NCI-H2196 (cell line): ENCODE results near the gene OTOP3.
"Not testable (repeated sequence)": the region's sequence is repeated elsewhere in the genome, so short reads cannot be mapped to it uniquely, and the experiment has no call there.

Source experiments
- DNase-seq: peaks from one replicate; lab custom pipeline; 2025; ENCODE audit not compliant: unreplicated experiment; lab: John Stamatoyannopoulos, UW

OTOP3 gene

DNA sequence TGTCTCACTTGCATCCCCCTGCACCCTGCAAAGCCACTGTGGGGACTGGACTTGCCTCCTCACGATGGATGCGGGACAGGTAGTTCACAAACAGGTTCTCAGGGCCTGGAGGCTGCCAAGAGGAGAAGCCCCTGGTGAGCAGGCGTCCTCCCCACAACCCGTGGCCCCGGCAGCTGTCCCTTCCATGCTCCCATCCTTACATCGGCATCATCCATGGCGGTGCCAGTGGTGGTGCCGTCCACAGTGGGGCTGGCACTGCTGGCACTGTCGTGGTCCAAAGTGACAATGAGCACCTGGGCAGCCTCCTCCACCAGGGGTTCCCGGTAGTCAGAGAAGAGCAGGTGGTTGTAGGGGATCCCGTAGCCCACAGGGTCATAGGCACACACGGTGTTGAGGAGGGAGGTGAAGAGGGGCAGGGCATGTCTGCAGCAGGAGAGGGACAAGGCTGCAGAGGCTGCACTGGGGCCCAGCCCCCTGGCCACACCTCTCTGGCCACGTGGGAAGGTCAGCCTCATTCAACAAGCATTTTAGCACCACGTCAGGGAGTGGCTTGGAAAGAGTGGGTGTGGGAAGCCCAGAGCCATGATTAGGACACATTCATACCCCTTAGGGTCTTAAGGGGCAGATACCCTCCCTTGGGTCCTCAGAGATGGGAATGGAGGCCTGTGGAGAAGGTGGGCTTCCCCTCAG is 24.3 kb downstream of the OTOP3 start:
- no peak for DNase-seq

DNA sequence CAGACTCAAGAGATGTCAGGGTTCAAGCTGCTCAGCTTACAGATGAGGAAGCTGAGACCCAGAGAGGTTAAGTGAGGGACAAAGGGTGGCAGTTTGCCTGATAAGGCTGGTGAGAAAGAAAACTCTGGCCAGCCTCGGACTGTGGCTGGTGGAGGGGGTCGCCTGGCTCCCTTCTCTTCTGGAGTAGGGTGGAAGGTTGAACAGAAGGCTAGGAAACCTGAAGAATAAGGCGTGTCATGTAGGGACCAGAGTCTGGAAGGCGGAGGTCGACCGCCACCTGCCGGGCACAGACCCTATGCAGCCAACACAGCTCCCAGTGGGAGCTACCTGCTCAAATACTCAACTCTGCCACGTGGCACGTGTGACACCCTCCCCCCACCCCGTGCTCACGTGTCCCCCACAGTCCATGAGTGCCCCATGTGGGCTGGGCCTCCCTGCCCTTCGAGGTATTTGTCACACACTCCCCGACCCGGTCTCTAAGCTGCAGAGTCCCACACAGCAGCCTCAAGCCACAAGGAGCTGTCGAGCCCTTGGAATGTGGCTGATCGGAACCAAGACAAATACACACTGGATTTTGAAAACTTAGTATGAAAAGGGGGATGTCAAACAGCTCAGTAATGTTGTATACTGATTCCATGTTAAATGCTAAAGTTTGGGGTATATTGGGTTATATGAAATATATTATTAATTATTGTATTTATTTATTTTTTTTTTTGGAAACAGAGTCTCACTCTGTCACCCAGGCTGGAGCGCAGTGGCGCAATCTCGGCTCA is 25.1 kb downstream of the OTOP3 start:
- no peak for DNase-seq

DNA sequence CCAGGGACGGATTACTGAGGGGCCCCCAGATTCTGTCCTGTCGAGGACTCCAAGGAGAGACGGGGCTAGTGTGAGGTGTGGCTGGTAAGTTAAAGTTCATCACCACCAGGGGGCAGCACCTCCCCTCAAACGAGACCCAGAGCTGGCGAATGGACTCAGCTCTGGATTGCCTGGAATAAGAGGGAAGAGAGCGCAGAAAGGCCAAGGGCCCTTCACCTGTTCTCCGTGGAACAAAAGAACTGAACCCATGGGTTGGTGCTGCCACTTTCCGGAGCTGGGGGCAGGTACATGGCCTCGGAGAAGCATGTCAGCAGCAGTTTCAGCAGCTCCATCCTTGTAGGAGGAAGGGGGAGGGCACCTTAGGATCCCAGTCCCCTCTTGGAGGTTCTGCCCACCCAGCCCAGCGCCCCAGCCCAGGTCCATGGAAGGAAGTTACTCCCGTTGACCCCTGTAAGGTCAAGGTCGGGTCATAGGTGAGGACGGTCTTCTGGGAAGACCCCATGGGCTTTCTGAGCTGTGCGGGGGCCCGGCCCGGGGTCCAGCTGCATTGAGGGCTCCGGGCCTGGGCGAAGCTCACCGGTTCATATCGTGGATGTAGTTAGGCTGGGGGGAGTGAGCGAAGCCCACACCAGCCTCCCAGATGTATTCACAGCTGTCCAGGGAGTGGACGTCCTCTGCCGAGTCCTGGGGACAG is 26.1 kb downstream of the OTOP3 start:
- peak; percentile 90 for DNase-seq

DNA sequence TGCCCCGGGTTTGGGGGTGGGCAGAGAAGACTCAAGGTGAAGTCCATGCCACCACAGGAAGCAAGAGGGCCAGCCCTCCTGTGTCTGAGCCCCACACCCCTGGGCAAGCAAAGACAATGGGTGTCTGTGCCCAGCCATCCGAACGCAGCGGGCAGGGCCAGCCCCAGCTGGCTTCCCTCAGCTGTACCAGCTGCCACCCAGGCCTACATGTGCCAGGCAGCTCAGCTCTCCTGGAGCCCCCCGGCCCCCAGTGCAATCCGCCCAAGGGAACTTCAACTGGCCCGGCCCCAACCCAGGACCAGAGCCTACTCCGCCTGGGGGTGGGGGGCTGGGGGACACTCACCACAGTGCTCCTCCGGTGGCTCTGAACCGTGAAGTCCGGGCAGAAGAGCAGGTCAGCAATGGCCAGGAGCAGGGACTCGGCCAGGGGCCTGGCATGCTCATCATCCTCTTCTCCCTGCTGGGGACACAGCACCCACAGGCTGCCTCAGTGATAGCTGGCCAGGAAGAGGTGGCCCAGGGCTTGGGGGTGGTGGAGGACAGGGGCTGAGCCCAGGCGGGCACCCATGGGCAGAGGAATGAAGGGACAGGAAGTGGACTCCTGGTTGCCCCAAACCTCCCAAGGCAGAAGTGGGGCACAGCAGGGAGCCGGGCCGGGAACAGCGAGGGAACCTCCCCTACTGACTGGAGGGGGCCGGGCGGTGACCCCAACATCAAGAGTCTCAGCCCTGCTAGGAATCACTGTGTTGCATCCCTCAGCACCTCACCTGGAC is 27.1 kb downstream of the OTOP3 start:
- DNase-seq = no peak

DNA sequence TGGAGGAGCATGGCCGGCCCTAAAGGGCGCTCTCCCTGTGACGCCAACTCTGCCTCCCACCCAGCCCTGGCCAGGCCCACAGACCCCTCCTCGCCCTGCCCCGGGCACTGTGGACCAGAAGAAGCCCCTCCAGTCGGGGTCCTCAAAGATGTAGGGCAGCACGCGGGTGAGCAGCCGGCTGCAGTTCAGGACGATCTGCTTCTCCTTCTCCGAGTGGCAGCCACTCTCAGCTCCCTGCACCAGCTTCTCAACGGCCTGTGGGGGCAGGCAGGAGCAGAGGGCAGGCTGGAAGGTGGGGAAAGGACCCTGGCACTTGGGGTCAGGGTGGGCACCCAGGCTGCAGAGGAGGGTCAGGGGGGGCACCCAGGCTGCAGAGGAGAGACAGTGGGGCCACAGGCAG is 28.0 kb downstream of the OTOP3 start:
- DNase-seq = no peak

DNA sequence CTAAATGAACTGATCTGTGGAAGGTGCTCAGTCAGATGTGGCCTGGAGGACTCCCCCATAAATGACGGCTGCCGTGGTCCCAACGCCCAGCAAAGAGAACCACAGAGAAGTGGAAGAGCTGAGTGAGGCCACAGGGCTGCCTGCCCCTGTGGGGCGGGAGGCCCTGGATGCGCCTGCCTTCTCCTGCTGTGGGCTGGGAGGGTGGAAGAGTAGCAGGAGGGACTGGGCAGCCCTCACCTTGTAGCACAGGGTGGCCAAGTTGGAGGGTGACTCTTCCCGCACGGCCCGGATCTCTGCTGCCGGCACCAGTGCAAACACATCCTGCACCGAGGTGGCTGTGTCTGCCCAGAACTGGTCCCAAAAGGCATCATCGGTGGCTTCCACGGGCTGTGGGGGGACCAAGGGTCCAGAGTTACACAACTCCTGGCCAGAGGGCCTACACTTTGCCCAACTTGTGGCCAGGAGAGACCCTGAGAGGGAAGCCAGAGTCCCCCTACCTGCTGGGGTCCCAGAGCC is 28.6 kb downstream of the OTOP3 start:
- no peak for DNase-seq

DNA sequence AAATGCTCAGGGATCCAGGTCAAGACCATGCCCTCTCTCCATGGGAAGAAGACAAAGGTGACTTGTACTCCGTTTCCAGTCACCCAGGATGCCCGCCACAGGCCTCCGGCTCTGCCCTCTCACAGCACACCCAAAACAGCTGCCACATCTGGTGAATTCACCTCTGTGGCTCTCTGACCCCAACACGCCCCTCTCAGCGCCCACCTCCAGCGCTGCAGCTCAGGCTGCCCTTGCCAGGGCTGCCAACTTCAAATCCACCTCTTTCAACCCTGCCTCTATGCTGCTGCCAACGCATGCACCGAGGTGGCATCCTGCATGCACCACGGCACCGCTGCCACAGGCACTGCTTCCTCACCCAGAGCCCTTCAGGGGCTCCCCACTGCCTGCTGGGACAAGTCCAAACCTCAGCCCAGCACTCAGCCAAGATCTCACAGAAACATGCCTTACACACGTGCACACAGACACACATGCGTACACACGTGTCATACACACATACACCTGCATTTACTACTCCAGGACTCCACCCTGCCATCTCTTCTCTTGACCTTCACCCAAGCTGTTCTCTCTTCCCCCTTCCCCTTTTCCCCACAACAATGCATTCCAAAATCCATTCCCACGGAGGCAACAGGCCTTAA is 29.4 kb downstream of the OTOP3 start:
- no peak for DNase-seq

DNA sequence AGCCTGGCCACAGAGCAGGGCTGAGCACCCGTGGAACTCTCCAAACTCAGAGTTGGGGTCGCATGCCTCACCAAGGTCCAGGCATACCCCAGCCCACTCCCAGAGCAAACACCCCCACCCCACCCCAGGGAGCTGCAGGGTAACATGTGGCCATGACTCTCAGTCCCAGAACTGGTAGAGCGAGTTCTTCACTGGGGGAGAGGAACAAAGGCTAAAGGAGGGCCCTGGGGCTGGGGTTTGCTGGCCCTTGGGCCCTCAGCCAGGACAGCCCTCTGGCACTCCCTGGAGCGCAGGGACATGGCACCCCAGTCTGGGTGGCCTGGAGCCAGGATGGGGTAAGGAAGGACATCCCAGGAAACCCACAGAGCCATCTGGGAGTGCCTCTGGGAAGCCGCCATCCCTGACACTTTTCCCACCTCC is 32.7 kb downstream of the OTOP3 start:
- peak; percentile 48 for DNase-seq

DNA sequence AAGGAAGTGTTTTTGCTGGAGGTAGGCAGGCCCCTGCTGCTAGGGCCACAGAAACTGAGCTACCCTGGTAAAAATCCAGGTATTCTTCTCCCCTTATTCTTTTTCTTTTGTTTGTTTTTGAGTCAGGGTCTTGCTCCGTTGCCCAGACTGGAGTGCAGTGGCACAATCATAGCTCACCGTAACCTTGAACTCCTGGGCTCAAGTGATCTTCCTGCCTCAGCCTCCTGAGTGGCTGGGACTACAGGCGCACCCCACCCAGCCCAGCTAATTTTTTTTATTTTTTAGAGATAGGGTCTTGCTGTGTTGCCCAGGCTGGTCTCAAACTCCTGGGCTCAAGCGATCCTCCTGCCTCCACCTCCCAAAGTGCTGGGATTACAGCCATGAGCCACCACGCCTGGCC is 33.8 kb downstream of the OTOP3 start:
- not testable (repeated sequence) for DNase-seq

DNA sequence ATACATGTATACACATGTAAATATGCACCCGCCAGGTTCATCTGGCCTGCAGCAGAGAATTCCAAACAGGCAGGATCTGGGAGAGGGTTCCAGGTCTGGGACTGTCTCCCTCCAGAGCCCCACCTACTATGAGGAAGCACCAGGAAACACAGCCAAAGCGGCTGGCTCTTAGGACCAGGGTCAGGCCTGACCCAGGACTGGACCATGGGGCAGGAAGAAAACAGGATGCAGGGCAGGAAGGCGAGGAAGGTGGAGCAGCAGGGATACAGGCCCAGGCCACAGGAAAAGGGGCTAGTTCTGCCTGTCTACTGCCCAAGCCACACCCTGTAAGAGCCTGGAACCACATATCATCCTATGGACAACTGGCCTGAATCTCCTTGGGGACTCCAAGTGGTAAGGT is 34.7 kb downstream of the OTOP3 start:
- no peak for DNase-seq

DNA sequence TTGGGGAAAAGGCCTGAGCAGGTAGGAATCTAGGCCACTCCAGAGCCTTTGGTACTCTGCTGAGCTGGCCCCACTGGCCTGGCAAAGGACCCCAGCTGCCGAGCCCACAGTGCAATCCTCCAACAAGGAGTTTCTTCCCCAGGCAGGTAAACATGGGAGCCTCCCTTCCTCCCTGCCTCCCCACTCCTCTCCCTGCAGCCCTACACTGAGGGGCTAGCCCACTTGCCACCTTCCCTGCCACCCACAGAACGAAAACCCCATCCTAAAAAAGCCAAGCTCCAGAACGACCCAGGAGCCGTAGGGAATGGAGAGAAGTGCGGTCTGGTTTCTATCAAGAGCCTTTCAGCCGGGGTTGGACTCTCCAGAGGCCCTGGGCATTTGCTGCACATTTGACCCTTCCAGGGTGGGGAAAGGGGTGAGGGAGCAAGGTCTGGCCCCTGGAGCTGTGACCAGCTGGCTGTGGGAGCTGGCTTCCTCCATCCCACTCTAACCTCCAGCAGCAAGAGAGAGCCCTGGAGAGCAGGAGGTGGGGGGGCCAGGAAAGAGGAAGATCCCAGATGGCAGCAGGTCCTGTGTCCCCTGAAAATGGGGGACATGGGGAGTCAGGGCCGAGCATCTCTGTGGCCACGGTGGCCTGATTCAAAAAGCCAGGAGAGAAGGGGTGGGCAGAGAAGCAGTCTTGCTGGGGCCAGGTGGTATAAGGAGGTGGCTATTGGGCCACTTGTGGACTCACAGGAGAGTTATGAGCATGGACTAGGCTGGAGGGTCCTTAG is 35.6 kb downstream of the OTOP3 start:
- DNase-seq = no peak

DNA sequence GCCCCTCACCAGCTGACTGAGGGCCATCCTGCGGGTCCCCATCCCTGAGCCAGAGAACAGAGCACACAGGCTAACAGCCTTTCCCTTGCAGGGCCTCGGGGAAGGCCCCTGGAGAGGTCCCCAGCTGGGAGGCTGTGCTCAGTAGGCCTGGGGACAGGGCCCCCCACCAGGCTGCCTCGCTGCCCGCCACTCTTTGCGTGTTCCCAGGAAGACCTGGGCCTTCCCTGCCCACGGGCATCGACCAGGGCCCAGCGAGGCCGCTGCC is 36.1 kb downstream of the OTOP3 start:
- no peak for DNase-seq

DNA sequence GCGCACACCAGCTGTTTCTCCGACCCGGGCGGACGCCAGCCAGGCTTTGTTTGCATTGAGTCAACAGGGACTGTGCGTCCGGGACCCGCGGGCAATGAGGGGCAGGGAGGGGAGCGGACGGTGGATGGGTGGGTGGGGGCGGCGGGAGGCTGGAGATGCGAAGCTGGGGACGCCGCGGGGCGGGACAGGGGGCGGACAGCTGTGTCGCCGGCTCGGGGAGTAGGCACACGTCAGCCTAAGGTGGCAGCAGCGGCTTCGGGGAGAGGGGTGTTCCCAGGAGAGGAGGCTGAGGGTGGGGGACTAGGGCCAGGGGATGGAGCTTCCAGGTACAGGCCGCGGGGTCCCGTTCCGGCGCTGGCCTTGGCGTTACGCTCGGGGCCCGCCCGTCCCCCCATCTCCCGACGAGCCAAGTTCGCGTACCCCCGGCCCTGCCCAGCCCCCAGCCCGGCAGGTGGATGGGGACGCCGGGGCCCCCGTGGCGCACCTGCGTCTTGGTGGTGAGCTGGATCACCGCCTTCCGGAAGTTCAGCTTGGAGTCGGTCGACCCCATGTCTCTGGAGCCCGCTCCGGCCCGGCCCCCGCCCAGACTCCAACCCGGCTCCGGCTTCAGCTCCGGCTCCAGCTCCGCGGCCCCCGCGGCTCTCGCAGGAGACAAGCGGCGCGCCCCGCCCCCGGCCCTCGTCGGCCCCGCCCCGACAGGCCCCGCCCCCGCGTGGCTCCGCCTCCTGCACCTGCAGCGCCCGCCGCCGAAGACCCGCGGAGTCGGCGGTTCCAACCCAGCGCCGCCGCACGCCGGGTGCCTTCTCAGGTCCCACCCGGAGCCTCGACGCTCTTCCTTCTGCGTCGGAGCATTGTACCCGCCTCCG is 36.6 kb downstream of the OTOP3 start, which contains the start of gene HID1:
Gene HID1 (minus strand): TSS at position 653 of the 866 bp plus-strand sequence. CDS start 103 bp downstream, at position 550.
- DNase-seq = peak; percentile 77

DNA sequence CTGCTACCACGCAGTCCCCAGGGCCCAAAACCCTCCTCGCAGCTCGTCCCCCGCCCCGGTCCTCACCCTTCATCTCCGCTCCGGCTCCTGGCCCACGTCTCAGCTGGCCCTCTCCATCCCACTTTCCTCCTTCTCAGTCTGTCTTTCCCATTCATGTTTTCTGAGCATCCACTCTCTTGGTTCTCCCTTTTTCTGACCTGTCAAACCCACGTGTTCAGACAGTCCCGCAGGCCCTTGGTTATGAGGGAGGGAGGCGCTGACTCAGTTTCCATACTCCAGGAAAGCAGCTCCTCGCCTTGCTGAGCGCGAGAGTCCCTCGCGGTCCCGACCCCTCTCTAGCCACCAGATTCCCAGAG is 37.3 kb downstream of the OTOP3 start:
- DNase-seq = no peak

DNA sequence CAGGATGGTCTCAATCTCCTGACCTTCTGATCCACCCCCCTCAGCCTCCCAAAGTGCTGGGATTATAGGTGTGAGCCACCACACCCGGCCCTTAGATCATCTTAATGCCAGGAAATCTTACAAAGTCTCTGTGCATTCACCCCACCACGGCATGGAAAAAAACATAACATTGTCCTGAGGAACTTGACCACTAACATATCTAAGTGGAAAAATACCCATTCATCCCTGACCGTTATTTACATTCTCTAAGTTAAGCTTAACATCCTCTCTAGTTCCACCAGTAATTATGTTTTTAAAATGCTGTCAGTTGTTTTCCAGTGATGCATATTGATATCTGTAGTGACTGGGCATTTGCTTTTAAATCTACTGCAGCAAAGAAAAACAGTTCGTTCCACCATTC is 40.2 kb downstream of the OTOP3 start:
- DNase-seq = no peak

DNA sequence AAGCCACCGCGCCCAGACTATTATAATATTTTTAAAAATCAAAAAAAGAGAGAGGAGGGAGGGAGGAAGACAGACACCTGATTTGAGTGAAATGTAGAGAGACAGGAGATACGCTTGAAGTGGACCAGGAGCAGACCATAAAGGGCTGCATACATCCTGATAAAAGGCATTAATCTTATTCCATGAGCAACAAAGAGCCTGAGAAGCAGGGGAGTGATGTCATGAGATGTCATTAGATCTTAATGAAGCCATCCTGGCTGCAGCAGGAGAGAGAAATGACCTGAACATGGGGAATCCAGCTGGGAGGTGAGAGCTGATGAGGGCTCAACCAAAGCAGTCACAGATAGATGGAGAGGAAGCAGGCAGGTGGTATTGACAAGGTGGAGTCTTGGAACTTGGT is 42.1 kb downstream of the OTOP3 start:
- no peak for DNase-seq

DNA sequence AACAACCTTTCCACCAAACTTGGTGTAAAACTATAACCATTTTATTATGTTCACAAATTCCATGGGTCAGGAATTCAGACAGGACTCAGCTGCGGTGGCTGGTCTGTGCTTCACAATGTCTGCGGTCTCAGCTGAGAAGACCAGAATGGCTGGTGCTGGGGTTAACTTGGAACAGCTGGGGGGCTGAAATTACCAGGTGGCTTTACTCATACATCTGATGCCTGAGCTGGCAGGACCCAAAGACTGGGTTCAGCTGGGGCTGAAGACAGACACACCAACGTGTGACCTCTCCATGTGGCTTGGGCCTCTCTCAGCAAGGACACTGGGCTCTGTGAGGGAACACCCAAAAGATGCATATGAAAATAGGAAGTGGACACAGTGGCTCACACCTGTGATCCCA is 42.5 kb downstream of the OTOP3 start:
- no peak for DNase-seq

DNA sequence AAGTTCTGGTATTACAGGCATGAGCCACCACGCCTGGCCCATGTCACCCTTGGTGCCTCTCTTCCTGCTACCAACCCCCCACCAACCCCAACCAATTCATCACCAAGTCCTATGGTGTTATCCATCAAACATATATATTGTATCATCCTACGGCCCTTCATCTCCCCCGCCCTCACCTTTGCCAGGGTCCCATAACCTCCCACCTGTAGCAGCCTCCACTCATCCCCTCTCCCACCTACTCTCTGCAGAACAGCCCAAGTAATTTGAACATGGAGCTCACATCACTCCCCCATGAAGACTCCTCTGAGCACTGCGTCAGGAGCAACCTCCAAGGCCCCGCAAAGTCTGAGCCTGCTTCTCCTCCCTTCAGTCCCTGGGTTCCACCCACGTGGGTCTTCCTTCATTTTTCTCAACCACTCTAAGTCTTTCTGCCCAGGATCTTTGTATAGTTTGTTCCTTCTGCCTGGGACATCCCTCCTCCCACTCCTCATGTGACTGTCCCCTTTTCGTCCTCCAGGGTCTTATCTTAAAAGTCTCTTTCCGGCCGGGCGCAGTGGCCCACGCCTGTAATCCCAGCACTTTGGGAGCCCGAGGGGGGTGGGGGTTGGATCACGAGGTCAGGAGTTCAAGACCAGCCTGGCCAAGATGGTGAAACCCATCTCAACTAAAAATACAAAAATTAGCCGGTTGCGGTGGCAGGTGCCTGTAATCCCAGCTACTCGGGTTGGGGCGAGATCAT is 43.9 kb downstream of the OTOP3 start:
- DNase-seq = no peak
